Activated naive CD8-positive, alpha-beta T cell (primary cell): ENCODE data around the gene TEKTIP1.
A peak's percentile ranks its signal among the peaks of the same experiment; 100 is the strongest.
"Not testable (repeated sequence)": the region's sequence is repeated elsewhere in the genome, so short reads cannot be mapped to it uniquely, and the experiment has no call there.

Experiments used
- H3K27ac Mint-ChIP-seq: one replicate; pipeline ENCODE4 v1.8.0; 2021; ENCODE audit warnings: mixed read lengths
- H3K27me3 Mint-ChIP-seq: one replicate; pipeline ENCODE4 v1.8.0; 2021; ENCODE audit warnings: mixed read lengths
- H3K36me3 Mint-ChIP-seq: one replicate; pipeline ENCODE4 v1.8.0; 2021; ENCODE audit warnings: mixed read lengths
- H3K4me1 Mint-ChIP-seq: one replicate; pipeline ENCODE4 v1.8.0; 2021; ENCODE audit warnings: low read depth, mixed read lengths
- H3K4me3 Mint-ChIP-seq: one replicate; pipeline ENCODE4 v1.8.0; 2021; ENCODE audit warnings: mild to moderate bottlenecking, mixed read lengths
- H3K9me3 Mint-ChIP-seq: one replicate; pipeline ENCODE4 v1.8.0; 2021; ENCODE audit warnings: low read depth, mixed read lengths

The TEKTIP1 gene

DNA sequence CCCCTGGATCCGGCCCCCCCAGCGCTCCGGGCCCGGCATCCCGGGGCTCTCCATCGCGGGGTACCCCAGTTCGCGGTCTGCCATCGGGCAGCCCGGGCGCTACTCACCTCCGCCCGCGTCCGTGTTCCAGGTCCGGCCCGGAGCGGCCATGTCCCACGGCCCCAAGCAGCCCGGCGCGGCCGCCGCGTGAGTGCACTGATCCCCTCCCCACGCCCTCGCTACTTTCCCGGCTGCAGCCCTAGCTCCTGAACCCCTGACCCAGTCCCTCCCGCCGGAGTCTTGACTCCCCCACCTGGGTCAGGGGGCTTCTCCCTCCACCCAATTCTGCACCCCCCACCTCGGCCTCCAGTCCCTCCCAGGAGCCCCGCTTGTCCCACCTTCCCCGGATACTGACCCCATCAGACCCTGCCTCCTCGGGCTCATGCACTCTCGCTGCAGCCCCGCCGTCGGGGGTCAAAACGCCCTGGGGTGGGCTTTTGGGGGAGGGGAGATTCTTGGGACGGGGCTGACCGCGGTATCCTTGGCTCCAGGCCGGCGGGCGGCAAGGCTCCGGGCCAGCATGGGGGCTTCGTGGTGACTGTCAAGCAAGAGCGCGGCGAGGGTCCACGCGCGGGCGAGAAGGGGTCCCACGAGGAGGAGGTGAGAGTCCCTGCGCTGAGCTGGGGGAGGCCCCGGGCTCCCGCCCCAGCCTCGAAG lies 34.3 kb downstream of the TEKTIP1 start:
- Mint-ChIP-seq H3K27me3 (no peaks in the 10 kb centered on the region), H3K9me3 (no peaks in the 10 kb centered on the region), H3K4me1 (peaks cover 6% of the 10 kb centered on the region), H3K27ac (no peak overlapping the region), H3K36me3 (peaks cover 3% of the 10 kb centered on the region), H3K4me3 (peak overlapping the region; percentile 77)

- H3K9me3 Mint-ChIP-seq = no peaks in the 10 kb centered on the region
- H3K27ac Mint-ChIP-seq = no peak overlapping the region
- no peaks in the 10 kb centered on the region for H3K27me3 Mint-ChIP-seq
- peak overlapping the region; percentile 77 for H3K4me3 Mint-ChIP-seq
- H3K36me3 Mint-ChIP-seq = peaks cover 3% of the 10 kb centered on the region
- H3K4me1 Mint-ChIP-seq = peaks cover 6% of the 10 kb centered on the region
Measured at GRCh38 chr19:3573858-3574637, 35.1 kb downstream of the TEKTIP1 start.

GRCh38 chr19:3575260-3575741 lies 36.3 kb downstream of the TEKTIP1 start:
- peaks cover 3% of the 10 kb centered on the region for H3K36me3 Mint-ChIP-seq
- peak overlapping the region; percentile 35 for H3K4me3 Mint-ChIP-seq
- H3K27ac Mint-ChIP-seq = no peak overlapping the region
- no peaks in the 10 kb centered on the region for H3K27me3 Mint-ChIP-seq
- no peaks in the 10 kb centered on the region for H3K9me3 Mint-ChIP-seq
- peaks cover 6% of the 10 kb centered on the region for H3K4me1 Mint-ChIP-seq

GRCh38 chr19:3575949-3576673 lies 37.1 kb downstream of the TEKTIP1 start:
- Mint-ChIP-seq H3K36me3 (peaks cover 3% of the 10 kb centered on the region), H3K9me3 (no peaks in the 10 kb centered on the region), H3K27ac (no peak overlapping the region), H3K27me3 (no peaks in the 10 kb centered on the region), H3K4me3 (no peak overlapping the region), H3K4me1 (peaks cover 6% of the 10 kb centered on the region)

- peaks cover 2% of the 10 kb centered on the region for H3K4me1 Mint-ChIP-seq
- H3K27ac Mint-ChIP-seq = no peak overlapping the region
- H3K9me3 Mint-ChIP-seq = no peaks in the 10 kb centered on the region
- H3K36me3 Mint-ChIP-seq = peaks cover 3% of the 10 kb centered on the region
- H3K27me3 Mint-ChIP-seq = no peaks in the 10 kb centered on the region
- H3K4me3 Mint-ChIP-seq = no peak overlapping the region
Measured at GRCh38 chr19:3576696-3577443, 37.9 kb downstream of the TEKTIP1 start.

GRCh38 chr19:3577723-3578344 lies 38.9 kb downstream of the TEKTIP1 start:
- Mint-ChIP-seq H3K4me1 (peaks cover 2% of the 10 kb centered on the region), H3K36me3 (peaks cover 3% of the 10 kb centered on the region), H3K4me3 (no peak overlapping the region), H3K27ac (no peak overlapping the region), H3K27me3 (no peaks in the 10 kb centered on the region), H3K9me3 (no peaks in the 10 kb centered on the region)

DNA sequence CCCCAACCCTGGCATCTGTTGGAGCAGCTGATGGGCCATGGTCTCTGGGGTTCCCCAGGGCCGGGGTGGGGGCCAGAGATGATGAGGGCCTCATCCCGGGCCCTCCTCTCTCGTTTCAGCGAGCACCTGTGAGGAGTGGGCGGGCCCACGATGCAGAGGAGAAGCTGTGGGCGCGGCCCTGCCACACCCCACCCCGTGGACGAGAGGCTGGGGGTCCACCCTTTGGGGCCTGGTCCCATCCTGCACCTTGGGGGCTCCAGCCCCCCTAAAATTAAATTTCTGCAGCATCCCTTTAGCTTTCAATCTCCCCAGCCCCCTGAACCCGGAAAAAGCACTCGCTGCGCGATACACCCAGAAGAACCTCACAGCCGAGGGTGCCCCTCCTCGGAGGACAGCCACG lies 39.4 kb downstream of the TEKTIP1 start:
- H3K36me3 Mint-ChIP-seq = peaks cover 3% of the 10 kb centered on the region

GRCh38 chr19:3580156-3580934 lies 41.4 kb downstream of the TEKTIP1 start:
- Mint-ChIP-seq H3K9me3 (no peaks in the 10 kb centered on the region), H3K27me3 (no peaks in the 10 kb centered on the region), H3K36me3 (no peaks in the 10 kb centered on the region), H3K4me1 (peaks cover under 1% of the 10 kb centered on the region), H3K4me3 (no peak overlapping the region), H3K27ac (no peak overlapping the region)

More for the DNA sequence above, 39.4 kb downstream of the TEKTIP1 start:
- H3K27ac Mint-ChIP-seq = no peak overlapping the region
- H3K27me3 Mint-ChIP-seq = no peaks in the 10 kb centered on the region
- peaks cover 2% of the 10 kb centered on the region for H3K4me1 Mint-ChIP-seq
- no peak overlapping the region for H3K4me3 Mint-ChIP-seq
- H3K9me3 Mint-ChIP-seq = no peaks in the 10 kb centered on the region

DNA sequence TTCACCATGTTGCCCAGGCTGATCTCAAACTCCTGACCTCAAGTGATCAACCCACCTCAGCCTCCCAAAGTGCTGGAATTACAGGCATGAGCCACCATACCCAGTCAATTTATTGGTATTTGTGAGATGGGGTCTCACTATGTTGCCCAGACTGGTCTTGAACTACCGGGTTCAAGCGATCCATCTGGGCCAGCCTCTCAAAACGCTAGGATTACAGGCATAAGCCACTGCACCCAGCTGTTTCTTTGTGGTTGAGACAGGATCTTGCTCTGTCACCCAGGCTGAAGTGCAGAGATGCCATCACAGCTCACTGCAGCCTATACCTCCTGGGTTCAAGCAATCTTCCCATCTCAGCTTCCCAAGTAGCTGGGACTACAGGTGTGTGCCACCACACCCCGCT lies 42.8 kb downstream of the TEKTIP1 start:
- not testable (repeated sequence) for H3K27ac Mint-ChIP-seq

GRCh38 chr19:3584036-3584802 lies 45.2 kb downstream of the TEKTIP1 start:
- not testable (repeated sequence) for H3K4me3 Mint-ChIP-seq, H3K27me3 Mint-ChIP-seq, H3K4me1 Mint-ChIP-seq, H3K36me3 Mint-ChIP-seq, H3K27ac Mint-ChIP-seq, H3K9me3 Mint-ChIP-seq

More for the DNA sequence above, 42.8 kb downstream of the TEKTIP1 start:
- H3K27me3 Mint-ChIP-seq, H3K36me3 Mint-ChIP-seq, H3K4me1 Mint-ChIP-seq, H3K9me3 Mint-ChIP-seq, H3K4me3 Mint-ChIP-seq: not testable (repeated sequence)

- peak within 1 kb of the TSS; percentile 44 for H3K4me3 Mint-ChIP-seq
- no peaks in the 10 kb centered on the region for H3K9me3 Mint-ChIP-seq
- H3K27me3 Mint-ChIP-seq = no peaks in the 10 kb centered on the region
- no peak within 1 kb of the TSS for H3K27ac Mint-ChIP-seq
- peaks cover 2% of the 10 kb centered on the region for H3K36me3 Mint-ChIP-seq
- peaks cover 3% of the 10 kb centered on the region for H3K4me1 Mint-ChIP-seq
Measured at GRCh38 chr19:3585301-3586126, 46.5 kb downstream of the TEKTIP1 start, which contains the start of gene GIPC3. TSS of gene GIPC3 (plus strand) at chr19:3585478. CDS start at chr19:3585598, 120 bp downstream.

DNA sequence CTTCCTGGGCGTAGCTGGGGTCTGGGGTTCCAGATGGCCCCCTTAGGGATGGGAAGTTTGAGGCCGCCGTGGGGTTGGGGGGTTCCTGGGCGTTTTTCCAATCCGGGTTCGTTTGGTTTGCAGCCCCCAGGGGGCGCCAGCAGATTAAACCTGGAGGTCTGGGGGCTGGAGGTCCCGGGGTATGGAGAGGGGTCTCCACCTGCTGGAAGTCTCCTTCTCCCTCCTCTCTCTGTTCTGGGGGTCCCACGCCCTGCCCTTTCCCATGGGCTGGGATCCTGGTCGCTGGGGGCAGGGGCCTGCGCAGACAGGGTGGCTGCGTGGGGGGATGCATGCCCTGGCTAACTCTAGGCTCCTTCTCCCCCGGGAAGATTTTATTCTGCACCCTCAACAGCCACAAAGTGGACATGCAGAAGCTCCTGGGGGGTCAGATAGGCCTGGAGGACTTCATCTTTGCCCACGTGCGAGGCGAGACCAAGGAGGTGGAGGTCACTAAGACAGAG lies 47.2 kb downstream of the TEKTIP1 start:
- H3K4me3 Mint-ChIP-seq = peak overlapping the region; percentile 44
- H3K27ac Mint-ChIP-seq = no peak overlapping the region
- H3K4me1 Mint-ChIP-seq = peaks cover 3% of the 10 kb centered on the region
- peaks cover 2% of the 10 kb centered on the region for H3K36me3 Mint-ChIP-seq
- no peaks in the 10 kb centered on the region for H3K27me3 Mint-ChIP-seq
- no peaks in the 10 kb centered on the region for H3K9me3 Mint-ChIP-seq
